Natural killer cell (primary cell): ENCODE results near the gene DUSP23. TPM values are rescaled to one million over a fixed set of nuclear protein-coding genes. Genes with fewer than 3 reads are reported as not detected.

Experiments used
- ATAC-seq, 3 donors: fragments of 150-1000 bp in 2 of 3; fragments of 200-7000 bp in 1 of 3; cut with Tn5 transposase; 1 replicate in 1 of 3; 2 replicates in 2 of 3; pipeline ENCODE4 v1.10.0; 2021; ENCODE audit warnings: mild to moderate bottlenecking in 2 of 3, moderate library complexity in 2 of 3
- DNase-seq, 2 donors: peaks; one replicate each; pipeline versions ENCODE4 v3.0.0 to v3.0.0-alpha.2; 2013 to 2021; ENCODE audit warnings: mixed read lengths in 1 of 2
- H3K27ac ChIP-seq: one replicate; pipeline ENCODE4 v1.5.1; 2013; ENCODE audit warnings: mild to moderate bottlenecking, low read length
- H3K27me3 ChIP-seq: one replicate; pipeline ENCODE4 v1.6.1; 2013; ENCODE audit warnings: low read length; ENCODE audit not compliant: control insufficient read depth, insufficient read depth
- H3K36me3 ChIP-seq: one replicate; pipeline ENCODE4 v1.6.1; 2013; ENCODE audit warnings: low read length; ENCODE audit not compliant: control insufficient read depth, insufficient read depth
- H3K4me1 ChIP-seq: one replicate; pipeline ENCODE4 v1.6.1; 2013; ENCODE audit warnings: low read length; ENCODE audit not compliant: control insufficient read depth, insufficient read depth
- H3K4me3 ChIP-seq: one replicate; pipeline ENCODE4 v1.5.1; 2013; ENCODE audit warnings: low read length
- H3K9me3 ChIP-seq: one replicate; pipeline ENCODE4 v1.6.1; 2013; ENCODE audit warnings: low read length; ENCODE audit not compliant: control insufficient read depth, insufficient read depth
- H3K27ac Mint-ChIP-seq, 2 donors: one replicate each; pipeline ENCODE4 v1.8.0; 2022; ENCODE audit warnings: mild to moderate bottlenecking in 2 of 2, mixed read lengths in 2 of 2, moderate library complexity in 1 of 2
- H3K27me3 Mint-ChIP-seq, 2 donors: one replicate each; pipeline ENCODE4 v1.8.0; 2022; ENCODE audit warnings: low read depth in 2 of 2, mixed read lengths in 2 of 2
- H3K36me3 Mint-ChIP-seq: one replicate; pipeline ENCODE4 v1.8.0; 2022; ENCODE audit warnings: mixed read lengths
- H3K4me1 Mint-ChIP-seq, 2 donors: one replicate each; pipeline ENCODE4 v1.8.0; 2022; ENCODE audit warnings: mixed read lengths in 2 of 2
- H3K4me3 Mint-ChIP-seq: one replicate; pipeline ENCODE4 v1.8.0; 2022; ENCODE audit warnings: mild to moderate bottlenecking, moderate library complexity, mixed read lengths
- H3K9me3 Mint-ChIP-seq, 2 donors: one replicate each; pipeline ENCODE4 v1.8.0; 2022; ENCODE audit warnings: mixed read lengths in 2 of 2
- WGBS: methylation state at CpG from one replicate; pipeline ENCODE4 v1.1.7; 2013; ENCODE audit warnings: missing lambda C conversion rate; ENCODE audit not compliant: insufficient coverage; 5-methylcytosine and 5-hydroxymethylcytosine counted together
- intact Hi-C: fragments of 100-400 bp; cut with micrococcal nuclease; formaldehyde crosslinking; loops from one replicate; pipeline ENCODE4 v1.14.2; 2022
- total RNA-seq, 4 donors: library from RNA; stranded (reverse); fragments of 120-200 nt in 1 of 4; gene quantifications; one replicate each; pipeline versions ENCODE4 v1.2.3 to v1.2.4, GENCODE V29; 2013 to 2022
- TF ChIP-seq, protein P1 (sequence below): fragments of 200-600 bp; IDR thresholded peaks from one replicate; pipeline ENCODE4 v1.8.0; 2022; ENCODE audit warnings: antibody characterized with exemption

The DUSP23 gene
- total RNA-seq: 10 to 100 TPM; 18.6 to 22.1 (median 21.1) TPM
- 23.9 TPM for total RNA-seq (2013)

- TF ChIP-seq, protein P1, sequence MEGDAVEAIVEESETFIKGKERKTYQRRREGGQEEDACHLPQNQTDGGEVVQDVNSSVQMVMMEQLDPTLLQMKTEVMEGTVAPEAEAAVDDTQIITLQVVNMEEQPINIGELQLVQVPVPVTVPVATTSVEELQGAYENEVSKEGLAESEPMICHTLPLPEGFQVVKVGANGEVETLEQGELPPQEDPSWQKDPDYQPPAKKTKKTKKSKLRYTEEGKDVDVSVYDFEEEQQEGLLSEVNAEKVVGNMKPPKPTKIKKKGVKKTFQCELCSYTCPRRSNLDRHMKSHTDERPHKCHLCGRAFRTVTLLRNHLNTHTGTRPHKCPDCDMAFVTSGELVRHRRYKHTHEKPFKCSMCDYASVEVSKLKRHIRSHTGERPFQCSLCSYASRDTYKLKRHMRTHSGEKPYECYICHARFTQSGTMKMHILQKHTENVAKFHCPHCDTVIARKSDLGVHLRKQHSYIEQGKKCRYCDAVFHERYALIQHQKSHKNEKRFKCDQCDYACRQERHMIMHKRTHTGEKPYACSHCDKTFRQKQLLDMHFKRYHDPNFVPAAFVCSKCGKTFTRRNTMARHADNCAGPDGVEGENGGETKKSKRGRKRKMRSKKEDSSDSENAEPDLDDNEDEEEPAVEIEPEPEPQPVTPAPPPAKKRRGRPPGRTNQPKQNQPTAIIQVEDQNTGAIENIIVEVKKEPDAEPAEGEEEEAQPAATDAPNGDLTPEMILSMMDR: peak; percentile 77
These were observed at the start of gene DUSP23 for GRCh38 chr1:159780583-159781582. Gene DUSP23 (plus strand): TSS chr1:159780962. CDS start chr1:159781101, 139 bp downstream.

DNA sequence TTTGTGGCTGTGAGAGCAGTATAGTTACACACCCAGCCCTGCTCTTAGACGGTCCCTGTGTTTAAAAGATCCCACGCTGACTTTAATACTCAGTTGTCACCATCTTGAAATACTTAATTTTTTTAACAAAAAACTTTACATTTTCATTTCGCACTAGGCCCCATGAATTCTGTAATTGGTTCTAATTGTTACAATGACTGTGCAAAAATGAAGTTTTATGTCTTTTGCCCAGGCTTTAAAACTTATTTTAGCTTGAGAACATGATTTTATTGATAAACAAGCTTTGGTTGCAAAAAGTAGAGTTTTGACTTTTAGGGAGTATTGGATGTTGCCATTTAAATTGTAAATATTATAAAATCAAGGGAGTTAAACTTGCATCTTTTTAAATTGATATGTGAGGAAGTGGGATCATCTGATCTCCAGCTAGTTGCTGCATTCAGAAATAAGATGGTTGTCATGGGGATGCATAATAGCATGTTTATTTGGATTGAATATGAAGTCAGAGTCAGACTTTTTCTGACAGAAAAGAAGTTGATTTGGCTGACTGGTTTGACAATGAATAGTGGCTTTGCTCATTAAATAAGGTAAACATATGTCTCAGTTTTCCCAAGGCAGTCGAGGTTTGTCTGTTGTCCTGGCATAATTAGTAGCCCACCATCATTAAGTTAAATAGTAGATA, 43.4 kb upstream of the DUSP23 start:
- Mint-ChIP-seq H3K9me3 (no peaks in the 10 kb centered on the region), H3K4me3 (no peak overlapping the region), H3K36me3 (no peaks in the 10 kb centered on the region), H3K4me1 (no peaks in the 10 kb centered on the region), H3K27ac (no peak overlapping the region), H3K27me3 (peaks cover 18 to 24% of the 10 kb centered on the region in 2 donors)
- Histone ChIP-seq H3K27me3 (no peaks in the 10 kb centered on the region), H3K4me1 (no peaks in the 10 kb centered on the region), H3K27ac (no peak overlapping the region), H3K4me3 (no peak overlapping the region), H3K36me3 (no peaks in the 10 kb centered on the region), H3K9me3 (no peaks in the 10 kb centered on the region)
- 87% methylated on average over 3 of the region's 4 CpGs for whole genome bisulfite sequencing
- DNase-seq (no peak), ATAC-seq (no peak)
- TF ChIP-seq, protein P1: no peak
- intact Hi-C loops: no loop called here

More at GRCh38 chr1:159780583-159781582, at the start of gene DUSP23:
- intact Hi-C loops: loop anchor here (1.0 kb wide), 2 partner anchors 17 to 110 kb away; no protein-coding TSS in a partner anchor
- Histone ChIP-seq H3K27ac (peak within 1 kb of the TSS; percentile 9), H3K4me1 (peaks cover 10% of the 10 kb centered on the region), H3K36me3 (no peaks in the 10 kb centered on the region), H3K27me3 (no peaks in the 10 kb centered on the region), H3K9me3 (no peaks in the 10 kb centered on the region), H3K4me3 (peak within 1 kb of the TSS; percentile 52)
- no peaks in the 10 kb centered on the region for H3K9me3 Mint-ChIP-seq
- peak within 1 kb of the TSS; percentile 72 to 76 for H3K27ac Mint-ChIP-seq
- peak within 1 kb of the TSS; percentile 87 for H3K4me3 Mint-ChIP-seq
- no peaks in the 10 kb centered on the region for H3K36me3 Mint-ChIP-seq
- DNase-seq (peak; percentile 91 to 98), ATAC-seq (peak; percentile 95 to 98 (median 96))
- H3K4me1 Mint-ChIP-seq: peaks cover 17 to 38% of the 10 kb centered on the region in 2 donors
- 1% methylated on average over 88 of the region's 88 CpGs for WGBS
- peaks cover 0 to 6% of the 10 kb centered on the region in 2 donors for H3K27me3 Mint-ChIP-seq

DNA sequence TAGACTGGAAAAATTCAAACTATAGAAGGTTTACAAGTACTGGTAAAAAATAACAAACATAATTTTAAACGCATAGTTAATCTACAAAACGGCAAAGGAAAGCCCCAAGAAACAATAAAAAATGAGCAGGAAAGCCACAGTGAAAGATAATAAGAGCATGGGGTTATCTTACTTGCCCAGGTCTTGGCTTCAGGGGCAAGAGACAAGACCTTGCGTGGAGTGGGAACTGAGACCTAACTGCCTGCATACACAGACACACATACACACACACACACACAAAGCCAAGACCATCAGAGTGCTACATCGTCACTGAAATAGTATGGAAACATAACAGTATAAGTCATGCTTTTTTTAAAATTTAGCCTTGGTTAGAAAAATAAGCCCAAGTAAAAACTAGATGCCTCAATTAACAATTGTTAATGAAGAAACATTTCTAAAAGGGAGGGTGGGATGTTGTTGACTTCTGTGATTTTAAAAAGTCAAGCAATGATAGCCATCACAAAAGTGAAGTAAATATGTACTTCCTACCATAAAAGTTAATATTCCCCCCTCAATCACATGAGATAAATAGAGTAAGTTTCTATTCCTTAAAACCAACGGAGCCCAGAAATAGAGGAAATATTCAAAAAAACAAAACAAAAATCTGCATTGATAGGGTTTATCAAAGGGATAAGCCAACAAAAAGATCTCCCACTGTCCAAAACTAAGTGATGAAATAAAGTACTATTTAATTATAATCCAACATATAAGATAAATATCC, 36.9 kb upstream of the DUSP23 start:
- H3K27ac Mint-ChIP-seq: no peak overlapping the region

More for the DNA sequence above, 36.9 kb upstream of the DUSP23 start:
- ATAC-seq (no peak), DNase-seq (no peak)
- intact Hi-C loops: no loop called here
- H3K4me1 ChIP-seq: no peaks in the 10 kb centered on the region
- no peak overlapping the region for H3K4me3 ChIP-seq
- no peaks in the 10 kb centered on the region for H3K27me3 ChIP-seq
- 86% methylated on average over 2 of the region's 5 CpGs for WGBS
- H3K36me3 Mint-ChIP-seq: no peaks in the 10 kb centered on the region
- H3K36me3 ChIP-seq: no peaks in the 10 kb centered on the region
- H3K4me3 Mint-ChIP-seq: no peak overlapping the region
- no peaks in the 10 kb centered on the region for H3K4me1 Mint-ChIP-seq
- no peaks in the 10 kb centered on the region for H3K9me3 Mint-ChIP-seq
- peaks cover 14 to 36% of the 10 kb centered on the region in 2 donors for H3K27me3 Mint-ChIP-seq
- H3K9me3 ChIP-seq: no peaks in the 10 kb centered on the region
- TF ChIP-seq, protein P1: no peak
- H3K27ac ChIP-seq: no peak overlapping the region
